NCI-H128 (cell line): ENCODE data around the gene APOA5.
A peak's percentile ranks its signal among the peaks of the same experiment; 100 is the strongest.
"Not testable (repeated sequence)": the region's sequence is repeated elsewhere in the genome, so short reads cannot be mapped to it uniquely, and the experiment has no call there.

Experiments
- DNase-seq: peaks from one replicate; lab custom pipeline; 2025; ENCODE audit not compliant: unreplicated experiment; lab: John Stamatoyannopoulos, UW

APOA5 gene

DNA sequence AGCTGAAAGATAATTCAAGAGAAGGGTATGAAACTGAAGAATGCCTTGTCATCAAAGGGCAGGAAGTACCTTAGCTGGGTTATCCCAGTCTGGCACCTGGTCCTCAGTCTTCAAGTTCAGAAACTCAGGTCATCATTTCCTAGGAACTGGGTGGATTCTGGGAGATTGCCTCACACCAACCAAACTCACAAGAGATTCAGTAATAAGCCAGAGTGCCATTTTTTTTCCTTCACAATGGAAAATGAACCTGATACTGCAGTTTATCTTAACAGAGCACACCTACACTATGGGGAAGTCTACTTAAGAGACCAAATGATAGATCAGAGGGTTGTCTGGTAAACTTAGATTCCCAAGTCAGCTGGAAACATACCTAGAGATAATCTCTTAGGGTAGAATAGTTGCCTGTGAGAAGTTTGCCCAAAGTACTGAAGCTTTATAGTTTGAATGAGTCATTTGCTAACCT is 15.1 kb downstream of the APOA5 start:
- DNase-seq = no peak

DNA sequence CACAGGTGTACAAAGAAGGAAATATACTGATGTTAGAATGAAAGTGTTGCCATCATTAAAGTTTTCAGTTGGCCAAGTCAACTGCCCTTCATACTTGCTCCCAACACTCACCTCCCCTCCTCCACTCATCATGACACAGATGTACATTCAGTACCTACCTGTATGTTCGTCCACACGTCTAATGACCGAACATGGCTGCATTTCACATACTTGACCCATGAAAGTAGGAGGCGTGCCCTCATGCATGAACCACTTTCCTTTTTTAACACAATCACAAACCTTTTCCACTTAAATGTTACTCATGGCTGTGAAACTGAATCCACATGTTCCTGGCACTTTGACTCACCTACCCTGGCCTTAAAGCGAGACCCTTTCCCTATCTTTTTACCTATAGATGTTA is 15.7 kb downstream of the APOA5 start:
- DNase-seq = no peak

DNA sequence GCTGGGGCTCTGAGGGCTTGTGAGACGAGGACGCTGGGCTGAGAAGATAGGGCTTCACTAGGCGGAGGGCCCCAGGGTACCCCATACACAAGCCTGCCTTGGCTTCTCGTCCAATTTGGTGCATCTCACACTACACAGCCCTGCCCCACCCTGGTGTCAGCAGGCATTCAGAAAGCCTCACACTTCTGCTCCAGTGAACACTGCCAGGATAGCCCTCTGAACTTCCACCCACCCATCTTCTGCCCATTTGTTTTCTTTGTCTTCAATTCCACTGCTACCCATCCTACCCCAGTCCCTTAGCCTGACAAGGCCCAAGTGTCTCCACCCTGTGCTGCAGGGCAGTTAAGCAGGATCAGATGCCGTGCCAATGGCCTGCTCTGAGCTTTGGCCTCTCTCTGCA is 17.0 kb downstream of the APOA5 start:
- no peak for DNase-seq

DNA sequence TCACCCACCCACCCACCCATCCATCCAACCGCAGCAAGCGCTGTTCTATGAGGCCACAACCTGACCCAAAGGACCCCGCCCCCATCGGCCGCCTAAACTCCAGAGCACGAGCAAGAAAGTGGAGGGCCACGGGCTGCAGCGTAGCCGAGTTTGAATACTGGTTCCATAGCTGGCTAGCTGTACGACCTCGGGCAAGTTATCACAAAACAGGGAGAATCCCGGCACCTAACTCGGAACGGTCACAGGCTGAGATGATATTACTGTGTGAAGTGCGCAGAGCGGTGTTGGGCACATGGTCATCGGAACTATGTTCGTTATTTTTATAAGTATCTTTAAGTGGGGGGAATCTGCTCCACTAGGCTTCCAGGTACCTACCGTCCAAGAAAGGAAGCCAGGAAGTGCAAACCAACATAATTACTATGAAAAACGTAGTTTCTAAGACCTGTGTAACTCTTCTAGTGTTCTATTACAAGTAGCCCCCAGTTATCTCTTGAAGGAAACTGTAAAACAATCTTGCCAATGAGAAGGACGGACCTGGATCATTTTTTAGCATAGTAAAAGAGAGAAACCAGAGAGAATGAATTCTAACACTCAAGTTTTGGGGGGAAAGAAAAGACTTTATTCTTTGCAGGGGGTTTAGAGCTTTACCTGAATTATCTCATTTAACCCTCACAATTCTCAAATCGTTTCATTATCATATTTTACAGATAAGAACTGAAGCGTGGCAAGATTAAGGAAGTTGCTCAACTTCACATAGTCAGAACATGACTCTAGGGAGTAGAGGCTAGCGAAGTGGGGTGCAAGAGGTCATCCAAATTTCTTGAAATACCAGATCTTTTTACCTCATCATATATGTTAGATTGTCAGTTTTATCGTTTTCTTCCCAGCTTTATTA is 18.2 kb downstream of the APOA5 start:
- no peak for DNase-seq

DNA sequence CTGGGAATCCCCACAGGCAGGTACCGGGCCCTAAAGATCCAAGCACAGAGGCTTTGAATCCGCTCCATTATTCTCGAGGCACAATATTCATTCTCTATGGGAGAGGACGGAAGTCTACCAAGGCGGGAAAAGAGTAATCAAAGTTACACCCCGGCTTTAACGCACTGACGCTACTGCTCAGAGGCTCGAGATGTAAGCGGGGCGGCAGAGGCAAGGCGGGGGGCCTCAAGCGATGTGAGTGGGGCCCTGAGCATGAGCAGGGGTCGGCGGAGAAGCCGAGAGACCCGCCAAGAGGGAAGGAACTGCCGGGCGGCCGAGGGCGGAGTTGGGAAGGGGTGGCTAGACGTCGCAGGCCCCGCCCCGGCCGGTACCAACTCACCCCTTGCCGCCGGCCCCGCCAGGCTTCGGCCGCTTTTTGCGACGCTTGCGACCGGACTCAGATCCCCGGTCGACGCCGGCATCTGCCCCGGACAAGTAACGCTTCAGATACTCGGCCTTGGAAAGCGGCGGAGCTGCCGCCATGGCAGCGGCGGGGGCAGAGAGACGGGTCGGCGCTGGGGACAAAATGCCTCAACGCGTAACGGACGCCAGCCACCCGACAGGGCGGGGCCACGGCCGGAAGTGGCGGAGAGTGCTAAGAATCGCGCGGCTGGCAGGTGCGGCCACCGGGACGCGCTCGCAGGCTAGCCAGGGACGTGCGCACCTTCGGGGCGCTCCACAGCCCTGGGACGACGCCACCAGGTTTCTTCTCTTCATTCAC is 19.1 kb downstream of the APOA5 start, which contains the start of gene BUD13:
Gene BUD13 (minus strand): TSS at position 545 of the 760 bp plus-strand sequence. CDS start 23 bp downstream, at position 522.
- peak; percentile 78 for DNase-seq

DNA sequence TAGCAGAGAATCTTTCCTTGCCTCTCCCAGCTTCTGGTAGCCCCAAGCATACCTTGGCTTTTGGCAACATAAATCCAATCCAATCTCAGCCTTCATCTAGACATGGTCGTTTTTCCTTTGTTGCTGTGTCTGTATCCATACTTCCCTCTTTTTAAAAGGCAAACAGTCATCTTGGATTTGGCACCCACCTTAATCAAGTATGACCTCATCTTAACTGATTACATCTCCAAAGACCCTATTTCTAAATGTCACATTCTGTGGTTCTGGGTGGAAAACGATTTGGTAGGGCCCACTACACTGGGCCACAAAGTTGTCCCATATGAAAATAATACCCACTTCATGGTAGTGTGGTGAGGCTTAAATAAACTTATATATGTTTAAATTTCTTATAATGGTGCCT is 19.7 kb downstream of the APOA5 start:
- DNase-seq = no peak

DNA sequence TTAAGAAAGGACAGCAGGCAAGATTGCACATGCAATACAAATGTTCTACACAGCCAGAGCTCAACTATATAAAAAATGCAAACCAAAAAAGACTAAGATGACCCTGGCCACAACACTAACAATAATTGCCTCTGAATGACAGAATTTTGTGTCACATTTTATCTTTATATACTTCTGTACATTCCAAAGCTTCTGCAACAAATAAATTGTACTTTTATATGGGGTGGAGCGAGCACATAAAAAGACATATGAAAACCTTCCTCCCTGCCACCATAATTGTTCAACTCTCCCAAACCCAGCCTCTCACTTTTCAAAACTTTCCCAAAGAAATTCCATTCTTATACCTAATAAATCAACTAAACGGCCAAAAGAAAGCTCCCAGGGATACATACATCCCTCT is 29.5 kb downstream of the APOA5 start:
- no peak for DNase-seq

DNA sequence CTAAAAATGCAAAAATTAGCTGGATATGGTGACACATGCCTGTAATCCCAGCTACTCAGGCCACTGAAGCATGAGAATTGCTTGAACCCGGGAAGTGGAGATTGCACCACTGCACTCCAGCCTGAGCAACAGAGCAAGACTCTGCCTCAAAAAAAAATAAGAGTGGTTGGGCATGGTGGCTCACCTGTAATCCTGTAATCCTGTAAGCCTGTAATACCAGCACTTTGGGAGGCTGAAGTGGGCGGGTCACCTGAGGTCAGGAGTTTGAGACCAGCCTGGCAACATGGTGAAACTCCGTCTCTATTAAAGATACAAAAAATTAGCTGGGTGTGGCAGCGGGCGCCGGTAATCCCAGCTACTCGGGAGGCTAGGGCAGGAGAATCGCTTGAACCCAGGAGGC is 35.6 kb downstream of the APOA5 start:
- DNase-seq = not testable (repeated sequence)

DNA sequence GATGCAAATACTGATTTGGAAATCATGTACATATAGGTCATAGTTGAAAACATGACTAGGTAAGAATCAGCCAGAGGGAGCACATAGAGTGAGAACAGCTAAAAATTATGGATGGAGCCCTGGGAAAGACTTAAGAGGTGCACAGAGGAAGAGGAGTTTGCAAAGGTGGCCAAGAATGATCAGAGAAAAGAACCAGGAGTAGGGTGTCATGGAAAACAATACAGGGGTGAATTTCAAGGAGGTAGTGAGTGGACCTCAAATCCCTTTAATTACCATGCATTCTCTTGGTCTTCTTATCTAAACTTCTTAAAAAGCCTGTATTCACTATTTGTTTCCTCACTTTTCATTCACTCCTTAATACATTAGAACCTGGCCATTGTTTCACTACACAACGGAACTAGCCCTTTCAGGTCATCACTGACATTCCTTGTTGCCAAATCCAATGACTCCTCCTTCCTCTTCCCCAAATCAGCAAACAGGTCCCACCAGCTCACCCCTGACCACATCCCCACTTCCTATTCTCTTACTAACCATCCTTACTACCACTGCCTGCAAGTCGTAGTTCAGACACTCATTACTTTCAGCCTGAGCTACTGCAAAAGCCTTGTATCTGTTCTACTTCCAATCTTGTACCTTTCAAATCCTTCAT is 41.5 kb downstream of the APOA5 start:
- DNase-seq = no peak

DNA sequence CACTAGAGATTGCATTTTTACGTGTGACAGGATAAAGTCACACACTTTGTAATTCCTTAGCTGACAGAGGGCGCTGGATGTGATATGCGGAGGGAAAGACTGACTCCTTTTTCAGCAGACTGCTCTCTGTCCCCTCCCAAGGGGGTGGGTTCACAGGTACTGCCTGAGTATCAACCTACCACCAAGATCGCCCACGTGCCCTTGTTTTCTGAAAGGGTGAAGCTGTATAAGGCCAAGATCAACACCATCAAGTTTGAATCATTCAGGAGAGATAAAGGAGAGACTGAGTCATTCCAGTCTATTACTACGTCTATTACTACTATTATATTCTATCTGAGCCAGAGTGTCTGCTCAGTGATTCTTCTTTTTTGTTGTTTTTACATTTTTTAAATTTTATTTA is 49.6 kb downstream of the APOA5 start:
- DNase-seq = no peak

DNA sequence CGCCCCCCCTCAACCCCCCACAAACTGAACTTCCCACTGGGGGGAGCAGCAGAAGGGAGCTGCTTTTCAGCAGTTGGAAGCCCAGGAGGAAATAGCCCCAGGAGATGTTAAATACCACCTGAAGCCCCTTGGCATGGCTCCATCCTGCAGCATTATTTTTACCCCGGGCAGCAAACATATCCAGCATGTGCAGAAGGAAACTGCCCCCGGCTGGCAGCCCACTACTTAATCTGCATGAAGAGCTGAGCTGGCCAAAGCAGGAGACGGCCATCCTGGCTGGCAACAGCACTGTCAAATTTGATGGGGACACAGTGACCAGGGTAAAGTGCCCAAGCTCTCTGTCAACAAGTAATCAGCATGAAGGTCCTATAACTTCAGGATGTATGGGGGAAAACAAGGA is 50.9 kb downstream of the APOA5 start:
- no peak for DNase-seq
